ENCODE measurements around the gene SORCS2.

Gene SORCS2

DNA sequence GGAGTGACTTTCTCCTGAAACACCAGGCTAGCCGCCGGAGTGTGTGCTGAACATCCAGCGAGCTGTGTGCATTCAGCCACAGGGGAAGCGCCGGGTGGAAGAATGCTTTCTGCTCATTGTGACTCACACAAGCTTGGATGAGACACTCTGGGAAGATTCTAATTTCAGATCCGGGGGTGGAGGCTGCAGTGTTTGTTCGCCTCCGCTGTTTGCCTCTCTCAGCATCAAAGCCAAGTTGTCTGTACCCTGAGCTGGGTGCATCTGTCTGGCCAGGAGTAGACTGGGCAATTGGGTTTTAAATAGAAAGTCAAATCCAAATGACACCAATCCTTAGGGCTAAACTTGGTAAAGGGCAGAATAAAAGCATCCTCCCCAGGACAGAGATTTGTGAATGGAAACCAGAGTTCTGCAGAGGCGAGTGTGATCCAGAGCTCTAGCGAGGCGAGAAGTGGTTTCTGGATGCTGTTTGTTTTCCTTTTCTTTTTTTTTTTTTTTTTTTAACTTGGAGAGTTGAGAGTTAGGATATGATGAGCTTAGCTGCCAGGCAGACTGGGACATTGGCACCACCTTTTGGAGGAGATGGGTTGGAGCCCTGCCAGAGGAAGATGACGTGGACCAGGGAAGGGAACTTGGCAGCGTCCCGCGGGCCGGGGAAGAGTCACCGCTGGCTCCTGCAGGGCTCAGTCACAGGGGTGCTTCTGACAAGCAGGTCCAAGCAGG is 438.4 kb downstream of the SORCS2 start:
- no peak for DNase-seq

DNA sequence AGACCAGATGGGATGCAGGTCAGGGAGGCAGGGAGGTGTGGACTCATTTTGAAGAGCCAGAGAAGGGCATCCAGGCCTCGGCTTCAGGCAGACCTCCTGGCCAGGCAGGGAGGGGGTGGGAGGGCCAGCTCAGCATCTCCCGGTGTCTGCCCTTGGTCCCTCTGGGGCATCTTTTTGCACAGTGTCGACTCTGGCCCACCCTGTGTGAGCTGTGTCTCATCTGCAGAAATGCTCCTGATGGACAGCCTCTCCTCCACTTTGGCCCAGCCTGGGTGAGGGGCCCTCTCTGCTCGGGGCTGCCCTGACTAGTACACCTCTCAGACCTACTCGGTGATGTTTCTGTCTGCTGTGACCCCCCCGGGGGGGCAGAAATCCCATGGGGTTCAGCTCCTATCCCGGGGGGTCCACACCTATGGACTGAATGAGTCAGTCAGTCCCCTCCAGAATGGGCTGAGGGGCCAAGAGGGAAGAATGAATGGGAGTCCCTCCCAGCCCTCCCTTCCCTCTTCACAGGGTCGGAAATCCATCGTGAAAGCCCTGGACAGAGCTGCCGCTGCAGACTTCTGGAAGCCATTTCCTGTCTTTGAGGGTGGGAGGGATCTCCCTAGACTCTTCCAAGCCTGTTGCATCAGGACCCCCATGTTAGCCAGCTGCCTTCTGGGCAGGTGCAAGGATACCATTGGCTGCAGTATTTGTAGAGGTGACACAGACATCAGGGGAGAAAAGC is 439.1 kb downstream of the SORCS2 start:
- no peak for DNase-seq

DNA sequence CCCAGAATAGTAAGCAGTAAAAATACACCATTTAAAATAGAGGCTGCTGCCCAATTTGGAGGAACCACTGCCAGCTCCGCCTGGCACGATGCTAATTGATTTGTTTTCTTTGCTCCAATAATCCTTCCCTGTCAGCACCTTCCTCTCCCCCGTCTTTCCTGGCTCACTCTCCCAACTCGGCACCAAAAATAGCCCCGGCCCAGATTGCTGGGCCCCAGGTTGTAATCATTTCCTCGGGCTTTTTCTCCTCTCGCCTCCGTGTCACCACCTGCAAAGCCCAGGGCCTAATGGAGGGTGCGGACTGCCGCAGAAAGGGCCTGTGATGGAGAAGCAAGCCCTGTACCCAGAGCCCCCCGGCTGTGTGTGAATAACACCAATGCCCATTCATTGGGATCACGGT is 440.0 kb downstream of the SORCS2 start:
- DNase-seq: no peak

DNA sequence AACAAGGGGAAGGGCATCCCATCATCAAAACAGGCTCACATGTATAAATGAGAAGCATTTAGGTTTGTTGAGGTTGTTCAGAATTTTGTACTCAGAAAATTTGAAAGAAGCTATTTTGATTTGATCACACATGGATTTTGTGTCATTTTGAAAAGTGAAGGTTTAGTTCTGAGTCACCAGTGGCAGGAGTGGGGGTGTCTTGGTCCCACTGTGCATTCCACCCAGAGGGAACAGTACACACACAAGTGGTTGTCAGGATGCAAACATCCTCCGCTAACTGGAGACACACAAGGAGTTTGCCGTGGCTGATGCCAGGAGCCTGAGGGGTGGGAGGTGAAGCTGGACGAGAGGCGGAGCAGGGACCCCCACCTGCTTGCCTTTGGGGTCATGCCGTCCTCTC is 440.6 kb downstream of the SORCS2 start:
- DNase-seq: no peak

DNA sequence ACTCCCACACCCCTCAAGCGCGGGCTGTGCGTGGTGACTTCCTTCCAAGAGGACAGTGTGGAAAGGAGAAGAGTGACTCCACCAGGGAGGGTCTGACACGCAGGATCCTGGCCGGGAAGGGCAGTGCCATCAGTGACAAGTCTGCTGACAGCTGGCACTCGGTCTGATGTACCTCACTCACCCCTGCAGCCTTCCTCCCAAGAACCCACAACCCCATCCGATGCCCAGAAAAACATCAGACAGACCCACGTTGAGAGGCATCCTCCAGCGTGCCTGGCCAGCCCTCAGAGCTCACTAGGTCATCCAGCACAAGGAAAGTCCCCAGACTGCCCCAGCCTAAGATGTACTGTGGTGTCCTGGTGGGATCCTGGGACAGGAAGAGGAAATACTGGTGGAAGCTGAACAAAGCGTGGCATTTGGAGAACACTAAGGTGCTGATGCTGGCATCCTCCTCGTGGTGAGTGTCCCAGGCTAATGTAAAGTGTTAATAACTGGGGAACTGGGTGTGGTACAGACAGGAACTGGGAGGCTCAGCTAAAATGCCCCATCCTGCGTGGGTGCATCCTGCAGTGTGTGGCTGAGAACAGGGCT is 442.4 kb downstream of the SORCS2 start:
- DNase-seq: no peak

DNA sequence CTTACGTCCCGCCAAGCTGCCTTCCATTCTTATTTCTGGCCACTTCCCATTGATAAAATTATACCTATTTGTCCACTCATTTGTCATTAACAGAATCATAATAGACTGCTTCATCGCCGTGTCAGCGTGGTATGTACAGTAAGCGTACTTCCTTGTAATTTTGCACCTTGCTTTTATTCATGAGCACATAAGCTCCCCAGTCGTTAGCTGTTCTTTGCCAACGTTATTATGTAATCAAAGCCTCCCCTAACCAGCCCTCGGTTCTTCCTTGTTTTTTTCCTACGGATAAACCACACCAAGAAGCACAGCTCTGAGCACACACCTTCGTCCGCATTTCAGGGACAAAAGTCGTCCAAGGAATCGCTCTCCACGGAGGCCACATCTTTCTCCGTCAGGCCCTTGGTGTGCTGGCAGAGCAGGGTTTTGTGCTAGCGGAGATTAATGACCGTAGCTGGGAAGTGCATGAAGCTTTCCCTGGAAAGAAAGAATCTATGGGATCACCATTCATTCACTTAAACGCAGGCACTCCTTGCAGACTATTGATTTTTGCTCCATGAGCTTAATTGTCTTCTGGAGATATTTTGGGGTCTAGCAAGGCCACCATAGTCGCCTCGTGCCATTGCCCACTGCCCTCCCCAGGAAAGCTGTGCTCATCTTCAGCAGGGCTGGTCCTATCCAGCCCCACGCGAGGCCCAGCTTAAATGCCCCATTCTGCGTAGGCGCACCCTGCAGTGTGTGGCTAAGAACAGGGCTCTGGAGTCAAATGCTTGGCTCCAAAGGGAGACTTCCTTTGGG is 443.3 kb downstream of the SORCS2 start:
- DNase-seq: no peak

DNA sequence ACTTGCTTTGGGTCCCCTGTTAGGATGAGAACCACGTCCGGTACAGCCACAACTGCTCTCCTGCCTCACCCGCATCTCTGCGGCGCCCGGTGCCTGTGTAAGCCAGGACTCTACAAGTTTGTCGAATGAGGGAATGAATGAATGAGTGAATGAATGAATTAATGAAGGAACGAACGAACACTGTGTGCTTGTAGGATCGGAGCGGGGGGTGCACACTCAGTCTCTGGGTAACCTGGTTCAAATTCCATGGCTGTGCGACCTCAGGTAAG is 443.8 kb downstream of the SORCS2 start:
- DNase-seq: no peak

DNA sequence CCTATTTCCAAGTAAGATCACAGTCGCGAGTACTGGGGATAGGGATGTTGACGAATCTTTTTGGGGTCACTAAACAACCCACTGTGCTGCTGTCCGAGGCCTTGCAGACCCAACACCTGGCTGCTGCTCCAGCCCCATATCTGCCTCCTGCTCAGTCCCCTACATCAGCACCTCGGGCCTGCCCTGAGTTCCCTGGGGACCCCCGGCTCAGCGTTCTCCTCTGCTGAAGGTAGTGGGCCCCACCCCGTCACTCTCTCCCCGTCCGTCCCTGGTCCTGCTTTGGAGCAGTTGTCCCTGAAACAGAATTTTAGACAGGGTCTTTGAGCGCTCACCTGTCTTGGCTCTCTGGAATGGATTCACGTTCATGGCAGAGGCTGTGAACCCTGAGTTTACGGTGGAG is 444.8 kb downstream of the SORCS2 start:
- DNase-seq: no peak

DNA sequence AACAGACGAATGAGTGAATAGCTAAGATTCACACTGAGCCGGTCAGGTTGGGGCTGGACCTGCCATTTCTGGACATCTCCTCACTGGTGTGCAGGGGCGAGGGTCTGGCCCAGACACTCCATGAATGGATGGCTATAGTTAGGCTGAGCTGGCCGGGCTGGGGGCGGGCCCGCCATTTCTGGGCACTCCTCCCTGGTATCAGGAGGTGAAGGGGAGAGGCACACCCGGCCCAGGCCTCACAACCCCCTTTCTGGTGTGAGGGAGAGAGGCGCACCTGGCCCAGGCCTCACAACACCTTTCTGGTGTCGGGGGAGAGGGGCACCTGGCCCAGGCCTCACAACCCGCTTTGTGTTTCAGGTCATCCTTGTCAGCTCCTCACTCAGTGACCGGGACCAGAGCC is 445.6 kb downstream of the SORCS2 start:
- DNase-seq: no peak

DNA sequence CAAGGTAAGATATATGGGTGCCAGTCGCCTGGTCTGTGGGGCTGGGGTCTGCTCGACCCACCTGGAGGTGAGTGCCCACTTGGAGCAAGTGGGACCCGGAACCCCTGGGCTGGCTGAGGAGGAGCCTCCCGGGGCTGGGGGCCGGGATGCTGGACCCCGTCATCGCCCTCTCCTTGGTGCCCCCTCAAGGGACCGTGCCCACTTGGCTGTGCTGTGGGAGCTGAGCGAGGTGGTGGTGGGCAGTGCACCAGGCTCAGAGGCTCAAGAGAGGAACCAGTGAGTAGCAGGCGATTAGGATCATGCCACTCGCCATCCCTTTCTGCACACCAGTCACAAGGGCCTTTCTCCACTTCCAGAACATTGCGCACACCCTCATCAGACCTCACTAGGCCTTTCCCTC is 446.2 kb downstream of the SORCS2 start:
- DNase-seq: no peak

DNA sequence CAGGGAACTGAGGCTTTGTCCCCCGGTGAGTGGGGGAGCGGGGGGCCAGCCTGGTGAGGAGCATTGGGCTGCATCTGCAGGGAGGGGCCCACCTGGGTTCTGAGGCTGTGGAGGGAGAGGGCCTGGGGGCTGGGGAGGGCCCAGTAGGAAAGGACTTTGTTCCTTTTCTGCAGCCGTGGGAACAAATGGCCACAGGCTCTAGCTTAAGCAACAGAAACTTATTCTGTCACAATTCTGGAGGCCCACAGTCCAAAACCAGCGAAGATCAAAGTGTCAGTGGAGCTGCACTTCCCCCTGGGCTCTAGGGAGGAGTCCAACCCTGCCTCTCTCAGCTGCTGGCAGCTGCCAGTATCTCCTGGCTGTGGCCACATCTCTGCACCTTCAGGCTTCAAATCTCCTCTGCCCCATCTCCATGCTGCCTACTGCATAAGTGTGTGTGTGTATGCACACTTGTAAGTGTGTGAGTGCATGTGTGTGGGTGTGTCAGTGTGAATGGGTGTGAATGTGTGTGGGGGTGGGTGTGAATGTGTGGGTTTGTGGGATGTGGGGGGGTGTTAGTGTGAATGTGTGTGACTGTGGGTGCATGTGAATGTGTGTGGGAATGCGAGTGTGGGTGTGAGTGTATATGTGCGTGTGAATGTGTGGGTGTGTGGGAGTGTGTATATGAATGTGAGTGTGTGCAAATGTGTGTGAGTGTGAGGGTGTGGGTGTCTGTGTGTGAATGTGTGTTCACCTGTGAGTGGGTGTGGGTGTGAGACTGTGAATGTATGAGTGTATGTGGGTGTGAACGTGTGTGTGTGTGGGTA is 446.8 kb downstream of the SORCS2 start:
- DNase-seq: no peak

DNA sequence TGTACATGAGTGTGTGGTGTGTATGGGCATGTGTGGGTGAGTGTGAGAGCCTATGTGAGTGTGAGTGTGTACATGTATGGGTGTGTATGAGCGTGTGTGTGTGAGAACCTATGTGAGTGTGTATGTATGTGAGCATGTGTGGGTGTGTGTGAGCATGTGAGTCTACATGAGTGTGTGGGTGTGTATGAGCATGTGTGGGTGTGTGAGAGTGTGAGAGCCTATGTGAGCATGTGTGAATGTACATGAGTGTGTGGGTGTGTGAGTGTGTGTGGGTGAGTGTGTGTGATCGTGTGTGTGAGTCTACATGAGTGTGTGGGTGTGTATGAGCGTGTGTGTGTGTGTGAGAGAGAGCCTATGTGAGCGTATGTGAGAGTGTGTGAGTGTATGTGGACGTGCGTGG is 447.8 kb downstream of the SORCS2 start:
- no peak for DNase-seq

DNA sequence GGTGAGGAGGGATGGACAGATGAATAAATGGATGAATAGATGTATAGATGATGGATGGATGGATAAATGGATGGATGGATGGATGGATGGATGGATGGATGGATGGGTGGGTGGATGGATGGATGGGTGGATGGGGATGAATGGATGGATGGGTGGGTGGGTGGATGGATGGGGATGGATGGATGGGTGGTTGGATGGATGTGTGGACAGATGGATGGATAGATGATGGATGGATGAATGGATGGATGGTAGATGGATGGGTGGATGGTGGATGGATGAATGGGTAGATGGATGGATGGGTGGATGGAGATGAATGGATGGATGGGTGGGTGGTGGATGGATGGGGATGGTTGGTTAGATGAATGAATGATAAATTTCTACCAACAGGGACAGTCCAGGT is 449.4 kb downstream of the SORCS2 start:
- DNase-seq: no peak

DNA sequence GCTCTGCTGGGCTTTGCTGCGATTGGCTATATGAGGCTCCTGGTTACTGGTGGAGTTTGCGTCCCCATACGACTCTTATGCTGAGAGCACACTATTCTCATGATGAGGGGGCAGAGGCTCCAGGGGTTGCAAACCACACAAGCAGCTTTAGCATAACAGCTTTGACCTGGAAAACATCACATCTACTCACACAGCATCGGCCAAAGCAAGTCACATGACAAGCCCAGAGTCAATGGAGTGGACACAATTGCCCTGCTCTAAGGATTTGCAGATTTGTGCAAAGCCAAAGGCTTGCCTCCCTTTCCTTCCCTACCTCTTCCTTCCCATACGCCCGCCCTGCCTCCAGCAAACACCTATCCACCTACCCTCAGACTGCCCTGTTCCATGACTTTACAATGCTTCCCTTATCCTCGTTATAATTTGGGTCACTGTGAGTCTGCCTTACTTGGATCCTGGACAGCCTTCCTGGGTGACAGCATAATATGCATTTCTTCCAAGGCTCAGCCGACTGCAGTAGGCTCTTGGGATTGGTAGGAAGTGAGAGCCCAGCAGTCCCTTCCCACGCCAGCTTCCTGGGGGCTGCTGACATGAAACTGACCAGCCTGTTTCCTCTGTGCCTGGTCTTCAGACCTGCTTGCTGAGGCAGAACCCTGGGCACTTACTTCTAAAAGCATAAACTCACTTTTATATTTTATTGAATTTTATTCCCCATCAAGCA is 450.6 kb downstream of the SORCS2 start:
- DNase-seq: no peak

DNA sequence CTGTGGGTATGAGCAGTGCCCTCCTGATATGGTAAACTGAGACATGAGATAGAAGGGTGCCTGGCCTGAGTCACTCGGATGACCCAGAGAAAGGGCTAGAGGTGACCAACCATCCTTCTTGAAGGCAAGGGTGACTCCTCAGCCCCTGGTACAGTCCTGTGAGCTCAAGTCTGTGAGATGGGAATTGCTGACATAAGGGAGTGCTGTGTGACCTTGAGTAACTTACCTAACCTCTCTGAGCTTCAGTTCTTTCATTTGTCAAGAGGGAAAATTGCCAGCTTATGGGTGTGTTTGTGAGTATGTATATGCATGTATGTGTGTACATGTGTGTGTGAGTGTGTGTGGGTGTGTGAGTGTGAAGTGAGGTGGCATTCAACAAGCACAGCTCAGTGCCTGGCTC is 452.8 kb downstream of the SORCS2 start:
- no peak for DNase-seq

DNA sequence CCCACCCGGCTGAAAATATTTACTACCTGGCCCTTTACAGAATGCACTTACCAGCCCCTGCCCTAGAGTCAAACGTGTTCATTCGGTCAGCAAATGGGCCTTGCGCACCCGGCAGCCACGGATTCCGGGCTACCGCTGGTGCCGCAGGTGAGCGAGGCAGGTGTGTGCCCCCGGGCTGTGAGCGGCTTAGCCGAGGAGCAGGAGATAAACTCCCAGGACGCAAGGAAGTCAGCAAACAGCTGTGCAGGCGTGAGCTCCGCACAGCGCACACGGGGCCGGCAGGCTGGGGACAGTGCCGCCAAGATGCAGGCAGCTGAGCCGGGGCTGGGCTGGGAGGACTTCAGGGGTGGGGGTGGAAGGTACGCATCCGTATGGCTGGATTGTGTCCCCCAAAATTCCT is 453.6 kb downstream of the SORCS2 start:
- no peak for DNase-seq

DNA sequence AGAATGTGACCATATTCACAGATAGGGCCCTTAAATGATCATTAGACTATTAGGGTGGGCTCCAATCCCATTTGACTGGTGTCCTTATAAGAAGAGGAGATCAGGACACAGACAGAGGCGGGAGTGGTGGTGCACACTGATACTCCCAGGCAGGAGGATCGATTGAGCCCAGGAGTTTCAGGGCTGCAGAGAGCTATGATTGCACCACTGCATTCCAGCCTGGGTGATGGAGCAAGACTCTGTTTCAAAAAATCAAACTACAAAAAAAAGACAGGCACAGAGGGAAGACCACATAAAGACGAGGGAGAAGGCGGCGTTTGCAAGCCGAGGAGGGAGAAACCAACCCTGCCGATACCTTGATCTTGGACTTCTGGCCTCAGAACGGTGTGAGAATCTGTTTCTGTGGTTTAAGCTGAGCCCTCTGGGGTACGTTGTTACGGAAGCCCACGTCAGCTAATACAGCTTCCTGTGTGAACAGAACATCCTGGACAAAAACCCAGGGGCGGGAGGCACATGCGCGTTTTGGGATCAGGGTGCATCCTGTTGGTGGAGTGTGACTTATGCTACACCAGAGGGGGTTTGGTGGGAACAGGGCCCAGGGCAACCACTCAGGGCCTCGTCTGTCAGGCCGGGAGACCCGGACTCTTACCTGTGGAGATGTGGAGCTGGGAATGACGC is 454.2 kb downstream of the SORCS2 start:
- no peak for DNase-seq

DNA sequence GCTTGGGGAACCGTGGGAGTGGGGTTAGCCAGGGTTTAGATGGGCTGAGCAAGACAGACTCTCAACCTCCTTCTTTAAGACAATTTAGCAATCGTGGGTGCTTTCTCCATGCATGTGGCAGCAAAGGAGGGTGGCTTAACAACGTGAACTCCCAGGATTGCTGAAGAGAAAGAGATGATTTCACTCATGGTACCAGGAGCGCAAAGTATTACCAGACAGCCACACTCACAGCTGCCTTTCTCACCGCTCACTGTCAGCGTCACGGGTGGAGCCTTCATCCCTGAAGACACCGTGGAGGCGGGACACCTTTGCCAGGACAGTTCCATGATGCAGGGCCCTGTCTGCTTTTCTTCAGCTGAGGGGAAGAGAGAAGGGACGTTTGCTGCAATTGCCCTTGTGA is 454.8 kb downstream of the SORCS2 start:
- DNase-seq: no peak

DNA sequence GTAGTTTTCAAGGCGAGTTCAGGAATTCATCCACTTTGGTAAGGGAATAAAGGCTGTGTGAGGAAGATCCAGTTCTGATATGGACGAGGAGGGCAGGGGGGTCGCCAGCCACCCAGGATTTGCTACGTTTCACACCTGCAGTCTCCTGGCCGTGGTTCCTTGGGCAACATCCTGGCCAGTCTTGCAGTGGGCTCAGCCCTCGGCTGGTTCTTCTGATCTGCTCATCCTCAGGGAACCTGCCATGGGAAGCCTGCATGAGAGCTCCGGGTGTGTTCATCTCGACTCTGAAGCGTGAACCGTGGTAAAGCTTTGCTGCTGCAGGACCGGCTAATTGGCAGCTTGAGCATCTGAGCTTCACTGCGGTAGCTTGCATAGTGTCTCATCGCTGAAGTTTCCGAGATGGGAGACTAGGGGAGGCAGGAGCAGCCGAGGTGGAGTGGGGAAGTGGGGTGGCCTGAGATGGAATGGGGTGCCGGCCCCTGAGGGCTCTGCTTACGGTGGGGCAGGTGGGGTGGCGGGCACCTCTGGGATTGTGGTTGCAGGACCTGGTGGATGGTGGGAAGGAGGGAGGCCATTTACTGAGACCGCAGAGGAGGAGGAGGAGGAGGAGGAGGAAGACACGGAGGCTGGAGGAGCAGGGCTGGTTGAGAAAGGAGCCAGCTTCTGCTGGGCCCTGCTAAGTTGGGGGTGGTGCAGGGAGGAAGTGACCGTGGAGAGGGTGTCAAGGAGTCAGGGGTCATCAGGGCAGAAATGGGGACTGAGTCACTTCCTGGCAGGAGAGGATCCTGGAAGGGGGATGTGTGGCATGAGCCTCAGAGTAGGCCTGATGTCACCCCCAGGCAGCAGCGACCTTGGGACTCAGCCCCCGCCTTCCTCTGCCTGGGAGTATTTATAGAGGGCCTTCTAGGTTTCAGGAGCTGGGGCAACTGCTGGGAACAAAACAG is 455.5 kb downstream of the SORCS2 start:
- DNase-seq: no peak
